GM10266 (cell line): ENCODE data around the gene METRNL.
"Not testable (repeated sequence)": the region's sequence is repeated elsewhere in the genome, so short reads cannot be mapped to it uniquely, and the experiment has no call there.

ENCODE experiments used
- DNase-seq: peaks from one replicate; pipeline ENCODE4 v3.0.0; 2012; ENCODE audit errors: extremely low spot score
- TF ChIP-seq, protein P1 (sequence below): IDR thresholded peaks from 2 replicates; pipeline ENCODE4 v1.5.1; 2012; ENCODE audit warnings: mild to moderate bottlenecking, low read depth; ENCODE audit not compliant: control insufficient read depth, insufficient read depth; ENCODE audit errors: missing control alignments

The METRNL gene

DNA sequence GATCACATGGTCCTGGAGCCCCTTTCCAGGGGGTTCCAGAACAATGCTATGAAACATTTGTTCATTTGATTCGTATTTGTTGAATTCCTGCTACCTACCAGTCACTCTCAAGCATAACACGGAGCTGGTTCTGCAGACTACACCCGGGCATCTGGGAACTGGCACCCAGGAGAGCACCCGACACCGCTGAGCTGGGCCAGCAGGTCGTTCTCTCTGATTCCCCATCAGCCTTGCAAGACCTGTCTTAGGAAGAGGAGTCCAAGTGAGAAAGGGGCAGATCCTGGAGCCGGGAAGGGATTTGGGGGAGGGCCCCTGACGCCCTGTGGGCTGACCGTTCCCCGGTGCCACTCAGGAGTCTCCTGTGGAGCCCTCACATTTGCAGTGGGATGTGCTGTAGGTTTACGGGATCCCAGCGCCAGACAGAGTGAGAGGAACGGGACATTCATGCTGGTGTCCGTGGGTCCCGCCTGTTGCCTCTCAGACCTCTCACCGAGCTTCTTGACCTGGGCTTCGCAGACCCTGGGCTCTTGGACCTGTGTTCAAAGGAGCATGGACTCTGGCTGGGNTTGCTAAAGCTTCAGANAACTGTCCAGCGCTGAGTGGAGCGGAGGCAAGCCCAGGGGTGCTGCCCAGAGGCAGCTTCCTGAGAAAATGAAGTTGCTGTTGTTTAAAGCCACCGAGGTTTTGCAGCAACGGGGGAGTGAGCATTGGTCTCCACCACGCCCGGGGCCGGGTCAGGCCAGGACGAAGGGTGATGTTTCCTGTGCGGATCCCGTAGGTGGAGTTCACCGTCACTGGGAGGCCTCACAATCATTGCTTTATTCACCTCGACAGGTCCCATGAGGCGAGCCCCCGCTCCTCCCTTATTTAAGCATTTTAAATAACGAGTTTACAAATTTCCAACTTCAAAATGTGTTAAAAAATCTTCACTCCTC, 49.2 kb downstream of the METRNL start:
- DNase-seq: no peak
- TF ChIP-seq, protein P1, sequence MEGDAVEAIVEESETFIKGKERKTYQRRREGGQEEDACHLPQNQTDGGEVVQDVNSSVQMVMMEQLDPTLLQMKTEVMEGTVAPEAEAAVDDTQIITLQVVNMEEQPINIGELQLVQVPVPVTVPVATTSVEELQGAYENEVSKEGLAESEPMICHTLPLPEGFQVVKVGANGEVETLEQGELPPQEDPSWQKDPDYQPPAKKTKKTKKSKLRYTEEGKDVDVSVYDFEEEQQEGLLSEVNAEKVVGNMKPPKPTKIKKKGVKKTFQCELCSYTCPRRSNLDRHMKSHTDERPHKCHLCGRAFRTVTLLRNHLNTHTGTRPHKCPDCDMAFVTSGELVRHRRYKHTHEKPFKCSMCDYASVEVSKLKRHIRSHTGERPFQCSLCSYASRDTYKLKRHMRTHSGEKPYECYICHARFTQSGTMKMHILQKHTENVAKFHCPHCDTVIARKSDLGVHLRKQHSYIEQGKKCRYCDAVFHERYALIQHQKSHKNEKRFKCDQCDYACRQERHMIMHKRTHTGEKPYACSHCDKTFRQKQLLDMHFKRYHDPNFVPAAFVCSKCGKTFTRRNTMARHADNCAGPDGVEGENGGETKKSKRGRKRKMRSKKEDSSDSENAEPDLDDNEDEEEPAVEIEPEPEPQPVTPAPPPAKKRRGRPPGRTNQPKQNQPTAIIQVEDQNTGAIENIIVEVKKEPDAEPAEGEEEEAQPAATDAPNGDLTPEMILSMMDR: no peak

DNA sequence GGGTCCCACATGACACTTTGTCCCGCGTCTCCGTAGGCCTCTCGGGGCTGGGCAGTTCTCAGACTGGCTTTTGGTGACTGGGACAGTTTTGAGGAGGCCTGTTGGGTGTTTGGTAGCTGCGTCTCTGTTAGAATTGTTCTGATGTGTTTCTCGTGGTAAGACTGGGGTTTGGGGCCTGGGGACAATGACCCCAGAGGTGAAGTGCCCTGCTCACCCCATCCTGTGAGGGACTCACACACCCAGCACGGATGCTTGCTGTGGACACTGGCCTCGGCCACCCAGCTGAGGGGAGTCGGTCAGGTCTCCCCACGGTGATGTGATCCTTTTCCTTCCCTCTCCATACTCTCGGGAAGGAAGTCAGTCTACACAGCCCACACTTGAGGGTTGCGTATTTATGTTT, 50.3 kb downstream of the METRNL start:
- no peak for DNase-seq
- TF ChIP-seq, protein P1: no peak

DNA sequence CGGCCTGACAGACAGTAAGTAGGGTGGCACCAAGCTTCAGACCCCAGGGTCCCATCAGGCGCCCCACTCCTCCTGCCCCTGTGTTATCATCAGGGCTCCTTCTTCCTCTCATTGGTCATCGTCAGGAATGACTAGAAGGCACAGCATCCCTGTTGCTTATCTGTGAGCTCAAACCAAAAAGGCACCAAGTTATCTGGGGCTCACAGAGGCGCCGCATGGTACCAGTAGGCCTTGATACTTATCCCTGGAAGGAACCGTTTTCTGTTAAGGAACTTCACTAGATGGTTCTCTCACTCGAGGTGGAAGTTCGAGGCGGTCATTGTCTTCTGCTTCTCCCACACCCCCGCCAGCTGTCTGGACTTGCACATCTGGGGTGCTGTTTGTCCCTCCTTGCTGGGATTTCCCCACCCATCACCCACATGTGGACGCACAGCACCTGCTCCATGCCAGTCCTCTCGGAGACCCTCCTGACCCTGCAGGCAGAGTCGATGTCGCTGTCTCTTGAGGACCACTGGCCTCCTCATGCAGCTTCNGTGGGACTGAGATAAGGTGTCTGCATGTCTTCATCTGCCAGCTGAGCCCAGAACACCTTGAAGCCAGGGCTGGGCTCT, 52.1 kb downstream of the METRNL start:
- no peak for DNase-seq
- TF ChIP-seq, protein P1: no peak

DNA sequence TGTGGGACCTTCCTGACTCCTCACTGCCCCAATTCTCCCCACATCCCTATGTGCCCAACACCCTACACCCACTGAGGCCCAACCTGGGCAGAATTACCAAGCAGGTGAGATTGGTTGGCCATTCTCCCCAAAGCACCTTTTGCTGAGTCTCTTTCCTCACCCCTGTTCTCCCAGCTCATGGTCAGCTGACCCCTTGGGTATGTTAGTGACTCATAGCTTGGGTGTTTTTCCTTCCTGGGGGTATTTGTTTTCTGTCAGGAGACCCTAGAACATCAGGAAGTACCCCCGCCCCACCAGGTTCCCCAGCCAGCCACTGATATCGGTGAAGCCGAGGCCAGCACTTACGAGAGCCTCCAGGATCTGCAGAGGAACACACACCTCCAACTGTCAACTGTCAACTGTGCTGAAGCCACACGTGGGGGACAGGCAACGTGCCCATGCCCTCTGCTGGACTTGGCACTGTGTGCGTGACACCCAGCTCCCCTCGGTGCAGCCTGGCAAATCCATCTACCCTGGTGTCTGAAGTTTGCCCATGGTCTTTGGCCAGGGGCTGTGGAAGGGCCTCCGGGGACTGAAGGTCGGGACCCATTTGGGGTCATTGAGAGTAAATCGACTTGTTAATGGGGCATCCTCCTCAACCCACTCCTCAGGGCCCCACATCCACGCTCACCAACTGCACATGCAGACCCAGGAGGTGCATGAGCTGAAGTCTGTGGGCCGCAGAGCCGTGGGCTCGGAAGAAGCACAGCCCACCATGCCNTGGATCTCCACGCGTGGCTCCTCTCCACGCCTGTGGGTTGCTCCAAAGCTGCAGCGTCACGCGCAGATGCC, 53.1 kb downstream of the METRNL start:
- TF ChIP-seq, protein P1: no peak
- no peak for DNase-seq

DNA sequence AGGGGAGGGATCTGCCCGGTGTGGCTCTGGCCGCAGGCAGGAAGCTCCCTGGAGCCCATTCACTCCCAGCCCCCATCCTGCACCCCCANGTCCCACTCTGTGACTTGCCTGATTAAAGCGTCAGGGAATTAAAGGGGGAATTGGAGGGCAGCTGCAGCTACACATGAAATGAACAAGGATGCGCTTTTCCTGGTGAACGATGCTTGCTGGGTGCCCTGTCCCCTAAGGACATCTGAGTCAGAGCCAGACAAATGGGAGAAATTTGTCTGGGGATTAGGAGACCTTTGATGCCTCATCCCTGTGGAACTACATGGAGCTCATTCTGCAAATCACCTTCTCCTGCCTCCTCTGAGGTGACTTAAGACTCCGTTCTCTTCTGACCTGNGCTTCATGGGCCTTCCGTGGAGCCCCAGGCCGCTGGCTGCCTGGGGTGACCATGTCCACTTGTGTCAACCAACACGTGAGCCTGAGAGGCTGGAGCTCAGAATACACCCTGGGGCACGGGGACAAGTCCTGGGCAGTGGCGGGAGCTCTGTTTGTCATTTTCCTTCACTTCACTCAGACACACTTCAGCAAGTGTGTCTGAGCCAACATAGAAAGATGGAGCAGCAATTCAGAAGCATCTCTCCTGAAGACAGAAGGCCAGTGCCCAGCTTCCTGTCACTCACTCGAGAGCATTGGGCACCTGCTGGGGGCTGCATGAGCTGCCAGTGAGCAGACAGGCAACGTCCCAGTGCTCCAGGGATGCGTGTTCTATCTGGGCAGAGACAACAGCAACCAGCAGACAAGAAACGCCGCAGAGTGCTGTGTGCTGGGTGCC, 54.1 kb downstream of the METRNL start:
- TF ChIP-seq, protein P1: no peak
- no peak for DNase-seq

DNA sequence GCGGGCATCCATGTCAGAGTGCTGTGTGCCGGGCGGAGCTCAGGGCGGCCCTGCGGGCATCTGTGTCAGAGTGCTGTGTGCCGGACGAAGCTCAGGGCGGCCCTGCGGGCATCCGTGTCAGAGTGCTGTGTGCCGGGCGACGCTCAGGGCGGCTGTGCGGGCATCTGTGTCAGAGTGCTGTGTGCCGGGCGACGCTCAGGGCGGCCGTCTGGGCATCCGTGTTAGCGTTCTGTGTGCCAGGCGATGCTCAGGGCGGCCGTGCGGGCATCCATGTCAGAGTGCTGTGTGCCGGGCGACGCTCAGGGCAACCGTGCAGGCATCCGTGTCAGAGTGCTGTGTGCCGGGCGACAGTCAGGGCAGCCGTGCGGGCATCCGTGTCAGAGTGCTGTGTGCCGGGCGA, 55.0 kb downstream of the METRNL start:
- not testable (repeated sequence) for DNase-seq

DNA sequence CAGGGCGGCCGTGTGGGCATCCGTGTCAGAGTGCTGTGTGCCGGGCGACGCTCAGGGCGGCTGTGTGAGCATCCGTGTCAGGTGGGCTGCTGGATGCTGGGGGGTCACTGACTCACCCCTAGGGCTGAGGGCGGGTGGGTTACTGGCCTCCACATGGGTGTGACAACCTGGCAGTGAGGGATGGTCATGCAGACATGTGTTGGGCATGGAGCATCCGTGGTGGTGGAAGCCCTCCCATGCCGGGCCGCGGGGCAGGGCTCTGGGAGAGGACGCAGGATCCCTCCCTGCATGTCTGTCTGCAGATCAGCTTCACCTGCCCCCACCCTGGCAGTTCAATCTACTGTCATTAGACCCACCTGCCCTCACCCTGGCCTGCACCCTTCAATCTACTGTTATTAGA, 56.3 kb downstream of the METRNL start:
- DNase-seq: no peak
- TF ChIP-seq, protein P1: no peak
